Measurements from ENCODE around the gene MAMLD1. TPM values are rescaled to one million over a fixed set of nuclear protein-coding genes. Genes with fewer than 3 reads are reported as not detected.

The MAMLD1 gene
- total and polyA plus RNA-seq, 2 experiments from 2014 or later = 4.1 to 9.0 TPM

DNA sequence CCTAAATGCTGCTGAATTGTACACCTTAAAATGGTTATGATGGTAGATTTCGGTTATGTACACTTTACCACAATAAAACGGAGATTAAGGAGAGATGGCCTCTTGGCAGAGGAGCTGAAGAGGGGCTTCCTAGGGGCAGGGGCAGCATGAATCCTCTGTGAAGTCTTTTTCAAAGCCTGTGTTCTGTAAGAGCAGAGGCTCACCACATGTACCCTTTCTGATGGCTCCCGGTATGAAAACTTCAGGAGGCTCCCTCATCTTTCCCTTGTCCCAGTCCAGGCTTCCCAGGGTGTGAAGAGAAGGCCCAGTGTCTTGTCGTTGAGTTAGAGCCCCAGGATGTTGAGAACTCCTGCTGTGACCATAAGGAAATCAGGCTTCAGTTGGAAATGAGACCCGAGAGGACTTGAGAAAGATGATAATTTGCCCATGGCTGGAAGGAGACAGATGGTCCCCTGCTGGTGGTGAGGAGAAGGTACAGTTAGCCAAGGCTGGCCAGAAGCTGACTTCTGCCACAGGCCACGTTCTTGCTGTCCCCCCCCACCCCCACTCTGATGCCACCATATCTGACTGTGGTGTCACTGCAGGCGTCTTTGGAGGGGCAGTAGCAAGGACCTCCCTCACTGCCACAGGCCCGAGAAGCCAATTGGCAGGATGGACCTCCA lies 173.5 kb downstream of the MAMLD1 start:
- Histone ChIP-seq H3K4me2 (ENCODE audit: unreplicated experiment) (no peak overlapping the region), H3K9ac (no peak overlapping the region), H3K9me2 (ENCODE audit: insufficient read depth) (no peaks in the 10 kb centered on the region), H4K20me1 (ENCODE audit: insufficient read depth) (no peaks in the 10 kb centered on the region), H3K4me3 (no peak overlapping the region), H3K4me1 (ENCODE audit: insufficient read depth) (no peaks in the 10 kb centered on the region), H3K36me3 (ENCODE audit: low read depth) (no peaks in the 10 kb centered on the region), H3K9me3 (ENCODE audit: low read depth) (no peaks in the 10 kb centered on the region), H3K27ac (no peak overlapping the region), H2AFZ (no peak overlapping the region), H3K27me3 (replicated peaks; ENCODE audit: insufficient read depth) (no peaks in the 10 kb centered on the region), H3F3A (ENCODE audit: insufficient read depth) (no peaks in the 10 kb centered on the region), H3K79me2 (ENCODE audit: insufficient read depth) (no peaks in the 10 kb centered on the region)
- 54 to 73% methylated on average over 6 to 7 of the region's 8 CpGs for WGBS, 2 experiments (ENCODE audit: low coverage in 1 of 2, low lambda C conversion rate in 2 of 2, missing lambda C conversion rate in 2 of 2)
- in situ Hi-C loops (cut with MboI) = no loop called here
- TF ChIP-seq EZH2phosphoT487 (IDR thresholded peaks at IDR 0.05; ENCODE audit: insufficient read depth, low read depth) (no peak), EZH2 (IDR thresholded peaks at IDR 0.05; ENCODE audit: insufficient read depth, poor library complexity, severe bottlenecking) (no peak)
- no peak for DNase-seq

DNA sequence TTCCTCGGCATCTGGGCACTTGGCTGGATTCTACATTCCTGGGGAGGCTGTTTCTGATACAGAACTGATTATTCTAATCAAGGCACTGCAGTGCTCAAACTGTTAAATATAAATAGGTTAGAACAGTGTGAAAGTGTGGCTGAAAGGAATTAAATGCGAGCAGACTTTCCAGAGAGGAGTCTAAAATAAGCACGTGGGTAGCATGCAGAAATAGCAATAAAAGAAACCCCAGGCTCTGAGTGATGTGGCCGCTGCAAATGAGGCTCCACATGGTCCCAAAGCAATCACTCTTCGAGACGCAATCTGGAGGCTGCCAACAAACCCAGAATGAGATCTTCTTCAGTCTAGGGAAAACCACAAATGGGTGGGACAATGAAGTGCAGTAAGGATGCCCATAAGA lies 174.7 kb downstream of the MAMLD1 start:
- TF ChIP-seq EZH2phosphoT487 (IDR thresholded peaks at IDR 0.05; ENCODE audit: insufficient read depth, low read depth) (no peak), EZH2 (IDR thresholded peaks at IDR 0.05; ENCODE audit: insufficient read depth, poor library complexity, severe bottlenecking) (no peak)

DNA sequence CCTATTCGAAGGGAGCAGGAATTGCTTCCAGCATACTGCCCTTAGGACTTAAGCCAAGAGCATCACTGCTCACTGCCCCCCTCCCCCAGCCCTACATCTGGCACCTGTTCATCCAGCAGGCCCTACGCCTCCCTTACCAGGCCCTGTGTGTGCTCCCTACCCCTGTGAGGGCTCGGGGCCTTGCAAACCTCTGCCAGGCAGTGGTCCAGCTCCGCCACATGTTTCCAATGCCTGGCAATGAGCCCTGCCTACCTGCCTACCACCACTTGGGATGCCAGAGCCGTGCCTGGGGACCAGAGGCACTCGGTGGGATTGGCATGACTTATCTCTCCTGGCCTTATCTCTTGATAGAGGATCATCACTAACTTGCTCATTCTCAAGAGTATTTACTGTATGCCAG lies 177.8 kb downstream of the MAMLD1 start:
- no peak for TF ChIP-seq EZH2 (IDR thresholded peaks at IDR 0.05; ENCODE audit: insufficient read depth, poor library complexity, severe bottlenecking)
- TF ChIP-seq EZH2phosphoT487 (IDR thresholded peaks at IDR 0.05; ENCODE audit: insufficient read depth, low read depth) = no peak
- H3K27ac ChIP-seq = no peak overlapping the region
- 50 to 55% methylated on average over 5 to 6 of the region's 6 CpGs for WGBS, 2 experiments (ENCODE audit: low coverage in 1 of 2, low lambda C conversion rate in 2 of 2, missing lambda C conversion rate in 2 of 2)
- H3K9me2 ChIP-seq (ENCODE audit: insufficient read depth) = no peaks in the 10 kb centered on the region
- H3K4me3 ChIP-seq = no peak overlapping the region
- H2AFZ ChIP-seq = no peak overlapping the region
- H3K9me3 ChIP-seq (ENCODE audit: low read depth) = no peaks in the 10 kb centered on the region
- H3K9ac ChIP-seq = no peak overlapping the region
- H3F3A ChIP-seq (ENCODE audit: insufficient read depth) = no peaks in the 10 kb centered on the region
- in situ Hi-C loops (cut with MboI) = no loop called here
- no peak for DNase-seq
- H3K4me1 ChIP-seq (ENCODE audit: insufficient read depth) = no peaks in the 10 kb centered on the region
- H4K20me1 ChIP-seq (ENCODE audit: insufficient read depth) = no peaks in the 10 kb centered on the region
- no peaks in the 10 kb centered on the region for H3K36me3 ChIP-seq (ENCODE audit: low read depth)
- no peaks in the 10 kb centered on the region for H3K27me3 ChIP-seq (replicated peaks; ENCODE audit: insufficient read depth)
- H3K4me2 ChIP-seq (ENCODE audit: unreplicated experiment) = no peak overlapping the region
- no peaks in the 10 kb centered on the region for H3K79me2 ChIP-seq (ENCODE audit: insufficient read depth)

More for the DNA sequence above, 174.7 kb downstream of the MAMLD1 start:
- Histone ChIP-seq H3K4me3 (no peak overlapping the region), H4K20me1 (ENCODE audit: insufficient read depth) (no peaks in the 10 kb centered on the region), H3K9me2 (ENCODE audit: insufficient read depth) (no peaks in the 10 kb centered on the region), H3K9ac (no peak overlapping the region), H3K27me3 (replicated peaks; ENCODE audit: insufficient read depth) (no peaks in the 10 kb centered on the region), H3K27ac (no peak overlapping the region), H3K4me1 (ENCODE audit: insufficient read depth) (no peaks in the 10 kb centered on the region), H2AFZ (no peak overlapping the region), H3K9me3 (ENCODE audit: low read depth) (no peaks in the 10 kb centered on the region), H3K4me2 (ENCODE audit: unreplicated experiment) (no peak overlapping the region), H3K36me3 (ENCODE audit: low read depth) (no peaks in the 10 kb centered on the region), H3K79me2 (ENCODE audit: insufficient read depth) (no peaks in the 10 kb centered on the region), H3F3A (ENCODE audit: insufficient read depth) (no peaks in the 10 kb centered on the region)
- no peak for DNase-seq
- in situ Hi-C loops (cut with MboI) = no loop called here
- 5 to 7% methylated on average over 6 of the region's 6 CpGs for WGBS, 2 experiments (ENCODE audit: low coverage in 1 of 2, low lambda C conversion rate in 2 of 2, missing lambda C conversion rate in 2 of 2)

DNA sequence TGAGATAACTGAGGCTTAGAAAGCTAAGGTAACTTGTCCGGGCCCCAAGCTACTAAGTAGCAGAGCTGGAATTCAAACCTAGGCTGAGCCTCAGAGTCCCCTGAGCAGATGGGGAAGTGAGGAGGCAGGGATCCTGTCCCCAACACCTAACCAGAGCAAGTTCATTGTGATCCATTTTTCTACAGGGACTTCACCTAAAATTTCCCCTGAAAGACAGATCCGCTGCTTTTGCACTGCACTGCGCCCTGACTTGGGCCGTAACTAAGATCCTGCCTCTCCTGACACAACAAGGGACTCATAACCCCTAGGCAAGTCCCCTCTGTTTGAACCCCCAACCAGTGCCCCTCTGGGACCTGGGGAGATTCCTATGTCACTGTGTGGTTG lies 179.7 kb downstream of the MAMLD1 start:
- Histone ChIP-seq H3K9me2 (ENCODE audit: insufficient read depth) (no peaks in the 10 kb centered on the region), H3K4me1 (ENCODE audit: insufficient read depth) (peaks cover 5% of the 10 kb centered on the region; the same call in 1 of the 2 replicates), H3K27ac (no peak overlapping the region), H3K79me2 (ENCODE audit: insufficient read depth) (no peaks in the 10 kb centered on the region), H3K27me3 (replicated peaks; ENCODE audit: insufficient read depth) (no peaks in the 10 kb centered on the region), H3K36me3 (ENCODE audit: low read depth) (no peaks in the 10 kb centered on the region), H3K4me3 (no peak overlapping the region), H2AFZ (no peak overlapping the region), H3K4me2 (ENCODE audit: unreplicated experiment) (no peak overlapping the region), H3K9ac (no peak overlapping the region), H3K9me3 (ENCODE audit: low read depth) (no peaks in the 10 kb centered on the region), H3F3A (ENCODE audit: insufficient read depth) (no peaks in the 10 kb centered on the region), H4K20me1 (ENCODE audit: insufficient read depth) (no peaks in the 10 kb centered on the region)
- in situ Hi-C loops (cut with MboI) = no loop called here
- WGBS, 2 experiments (ENCODE audit: low coverage in 1 of 2, low lambda C conversion rate in 2 of 2, missing lambda C conversion rate in 2 of 2) = 94 to 100% methylated on average over 1 to 4 of the region's 4 CpGs
- TF ChIP-seq EZH2 (IDR thresholded peaks at IDR 0.05; ENCODE audit: insufficient read depth, poor library complexity, severe bottlenecking) (no peak), EZH2phosphoT487 (IDR thresholded peaks at IDR 0.05; ENCODE audit: insufficient read depth, low read depth) (no peak)
- no peak for DNase-seq
